ENCODE results near the gene RRBP1.
A peak's percentile ranks its signal among the peaks of the same experiment; 100 is the strongest.

The RRBP1 gene

DNA sequence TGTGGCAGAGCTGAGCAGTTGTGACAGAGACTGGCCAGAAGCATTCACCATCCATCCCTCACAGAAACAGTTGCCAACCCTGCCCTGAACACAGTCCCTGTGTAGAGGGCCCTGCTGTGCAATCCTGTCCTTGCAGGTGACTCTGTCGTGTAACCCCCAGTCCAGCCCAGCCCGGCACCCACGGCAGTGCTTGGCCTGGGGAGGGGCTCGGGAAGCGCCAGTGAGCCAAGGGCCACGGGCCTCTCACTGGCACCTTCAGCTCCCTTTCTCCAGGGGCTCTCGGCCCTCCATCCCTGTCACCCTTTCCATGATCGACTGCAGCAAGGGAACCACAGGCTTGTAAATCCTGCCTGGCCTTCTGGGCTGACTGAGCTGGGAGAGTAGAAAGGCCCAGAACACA, 53.0 kb downstream of the RRBP1 start:
- Histone ChIP-seq H3K36me3 (peaks cover 31 to 100% (median 91%) of the 10 kb centered on the region in 3 donors), H3K27ac (no peak overlapping the region), H3K9me3 (no peaks in the 10 kb centered on the region), H3K4me1 (peaks cover 0 to 4% (median 3%) of the 10 kb centered on the region in 4 donors), H3K4me3 (no peak overlapping the region), H3K27me3 (no peaks in the 10 kb centered on the region)
- DNase-seq = no peak
- TF ChIP-seq, protein P1, sequence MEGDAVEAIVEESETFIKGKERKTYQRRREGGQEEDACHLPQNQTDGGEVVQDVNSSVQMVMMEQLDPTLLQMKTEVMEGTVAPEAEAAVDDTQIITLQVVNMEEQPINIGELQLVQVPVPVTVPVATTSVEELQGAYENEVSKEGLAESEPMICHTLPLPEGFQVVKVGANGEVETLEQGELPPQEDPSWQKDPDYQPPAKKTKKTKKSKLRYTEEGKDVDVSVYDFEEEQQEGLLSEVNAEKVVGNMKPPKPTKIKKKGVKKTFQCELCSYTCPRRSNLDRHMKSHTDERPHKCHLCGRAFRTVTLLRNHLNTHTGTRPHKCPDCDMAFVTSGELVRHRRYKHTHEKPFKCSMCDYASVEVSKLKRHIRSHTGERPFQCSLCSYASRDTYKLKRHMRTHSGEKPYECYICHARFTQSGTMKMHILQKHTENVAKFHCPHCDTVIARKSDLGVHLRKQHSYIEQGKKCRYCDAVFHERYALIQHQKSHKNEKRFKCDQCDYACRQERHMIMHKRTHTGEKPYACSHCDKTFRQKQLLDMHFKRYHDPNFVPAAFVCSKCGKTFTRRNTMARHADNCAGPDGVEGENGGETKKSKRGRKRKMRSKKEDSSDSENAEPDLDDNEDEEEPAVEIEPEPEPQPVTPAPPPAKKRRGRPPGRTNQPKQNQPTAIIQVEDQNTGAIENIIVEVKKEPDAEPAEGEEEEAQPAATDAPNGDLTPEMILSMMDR (IDR thresholded peaks at IDR 0.05) = no peak
- intact Hi-C loops (cut with DNase I; ENCODE audit: low total_unique reads) = no loop called here

DNA sequence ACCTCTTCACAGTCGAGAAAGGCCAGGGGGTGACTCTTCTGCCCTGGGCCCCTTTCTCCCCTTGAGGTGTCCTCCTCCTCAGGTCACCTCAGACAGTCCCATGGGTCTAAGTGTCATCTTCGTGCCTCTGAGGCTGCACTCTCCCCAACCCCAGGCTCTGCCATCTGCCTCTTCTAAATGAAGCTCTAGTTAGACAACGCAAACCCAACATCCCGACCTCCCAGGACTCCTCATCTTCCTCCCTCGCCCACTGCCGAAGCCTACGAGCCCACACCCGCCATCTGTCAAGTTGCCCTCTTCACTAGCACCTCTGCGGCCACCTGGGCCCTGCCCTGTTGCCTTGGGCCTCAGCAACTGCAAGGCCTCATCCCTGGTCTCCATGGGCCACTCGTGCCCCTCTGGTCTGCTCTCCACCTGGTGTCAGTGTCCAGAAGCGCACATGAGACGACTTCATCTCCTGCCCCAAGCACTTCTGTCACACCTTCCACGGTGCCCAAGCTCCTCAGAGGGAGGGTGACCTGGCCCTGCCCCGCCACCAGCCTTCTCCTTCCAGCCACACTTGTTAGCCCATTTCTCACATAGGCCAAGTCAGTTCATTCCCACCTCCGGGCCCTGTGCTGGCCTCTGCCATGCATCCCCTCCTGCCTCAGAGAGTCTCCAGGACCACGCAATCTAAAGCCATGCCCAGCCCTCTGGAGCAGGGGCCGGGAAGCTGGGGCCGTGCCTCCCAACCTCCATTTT, 53.8 kb downstream of the RRBP1 start:
- peak in 1 of 2 donors; percentile 52 for DNase-seq
- TF ChIP-seq, protein P1 (IDR thresholded peaks at IDR 0.05) = no peak
- peaks cover 32 to 100% (median 91%) of the 10 kb centered on the region in 3 donors for H3K36me3 ChIP-seq
- no peak overlapping the region for H3K27ac ChIP-seq
- H3K4me1 ChIP-seq = no peaks in the 10 kb centered on the region
- intact Hi-C loops (cut with DNase I; ENCODE audit: low total_unique reads) = no loop called here
- H3K27me3 ChIP-seq = no peaks in the 10 kb centered on the region
- H3K9me3 ChIP-seq = no peaks in the 10 kb centered on the region
- H3K4me3 ChIP-seq = no peak overlapping the region

DNA sequence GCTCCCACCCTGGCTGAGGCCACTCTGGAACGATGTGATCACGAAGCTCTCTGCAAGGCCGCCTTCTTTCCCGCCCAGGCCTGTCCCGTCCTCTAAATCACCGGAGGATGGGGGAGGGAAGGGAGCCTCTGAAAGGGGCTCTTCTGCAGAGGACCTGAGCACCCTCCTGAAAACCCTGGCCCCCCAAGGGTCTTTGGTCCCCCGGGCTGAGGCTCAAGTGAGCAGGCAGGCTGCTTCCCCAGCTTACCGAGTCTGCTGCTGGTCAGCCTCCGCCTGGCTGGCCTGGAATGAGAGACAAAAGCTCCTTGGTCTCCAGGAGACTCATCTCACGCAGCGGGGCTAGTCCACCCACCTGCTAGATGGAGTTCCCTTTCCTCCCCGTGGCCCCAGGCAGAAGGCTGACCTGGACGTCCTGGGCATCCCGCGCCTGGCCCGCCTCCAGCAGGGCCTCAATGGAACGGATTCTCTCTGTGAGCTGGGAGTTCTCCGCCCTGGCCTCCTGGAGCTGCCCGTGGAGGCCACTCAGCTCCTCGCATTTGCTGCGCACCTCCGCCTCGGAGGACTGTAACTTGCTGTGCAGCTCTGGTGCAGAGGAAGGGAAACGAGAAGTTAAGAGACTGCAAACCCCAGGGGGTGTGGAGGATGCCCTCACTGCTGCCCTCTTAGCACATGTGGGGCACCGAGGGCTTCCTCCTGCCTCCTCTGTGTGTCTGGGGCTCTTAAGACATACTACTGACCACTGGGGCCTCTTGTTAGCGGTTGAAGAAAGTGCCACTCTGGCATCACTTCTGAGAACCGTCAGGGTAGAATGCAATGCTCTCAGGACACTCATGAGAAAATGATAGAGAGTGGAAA, 54.7 kb downstream of the RRBP1 start:
- H3K36me3 ChIP-seq = peaks cover 42 to 100% (median 91%) of the 10 kb centered on the region in 3 donors
- DNase-seq = peak in 1 of 2 donors; percentile 62
- TF ChIP-seq, protein P1 (IDR thresholded peaks at IDR 0.05) = no peak
- H3K27ac ChIP-seq = no peak overlapping the region
- no peaks in the 10 kb centered on the region for H3K27me3 ChIP-seq
- H3K4me1 ChIP-seq = no peaks in the 10 kb centered on the region
- intact Hi-C loops (cut with DNase I; ENCODE audit: low total_unique reads) = no loop called here
- H3K9me3 ChIP-seq = no peaks in the 10 kb centered on the region
- no peak overlapping the region for H3K4me3 ChIP-seq

DNA sequence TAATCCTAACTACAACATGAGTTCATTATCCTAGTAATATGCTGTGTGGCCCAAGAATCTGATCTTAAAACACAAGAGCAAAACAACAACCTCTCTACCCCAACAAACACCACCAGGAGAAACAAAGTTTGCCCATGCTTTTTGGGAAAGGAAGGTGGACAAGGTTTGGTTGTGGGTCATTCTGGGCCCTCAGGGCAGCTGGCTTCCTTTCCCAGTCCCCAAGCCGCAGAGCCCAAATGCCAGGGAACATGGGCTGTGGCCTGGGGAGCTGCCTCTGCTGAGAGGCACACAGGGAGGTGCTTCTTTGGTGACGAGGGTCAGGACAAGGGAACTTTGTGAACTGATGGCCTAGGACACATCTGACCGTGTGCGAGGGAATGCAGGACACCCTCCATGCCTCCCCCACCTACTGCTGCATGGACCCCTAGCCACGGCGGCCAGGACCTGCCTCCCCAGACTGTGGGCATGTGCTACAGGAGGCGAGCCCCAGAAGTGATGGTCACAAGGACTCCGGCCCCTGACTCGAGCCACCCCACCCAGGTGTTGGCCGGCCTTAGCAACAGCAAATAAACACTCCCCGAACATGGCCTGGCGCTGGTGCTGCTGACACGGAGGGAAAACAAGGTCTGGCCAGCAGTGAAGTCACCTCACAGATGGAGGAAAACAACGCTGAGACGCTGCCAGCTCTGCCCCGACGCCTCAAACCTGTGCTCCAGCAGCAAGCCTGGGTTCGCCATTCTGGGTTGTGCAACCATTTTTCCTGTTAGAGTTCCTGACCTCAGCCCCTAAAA, 55.6 kb downstream of the RRBP1 start:
- Histone ChIP-seq H3K27ac (no peak overlapping the region), H3K4me3 (no peak overlapping the region)

More for the DNA sequence above, 55.6 kb downstream of the RRBP1 start:
- H3K36me3 ChIP-seq = peaks cover 43 to 100% (median 91%) of the 10 kb centered on the region in 3 donors
- TF ChIP-seq, protein P1 (IDR thresholded peaks at IDR 0.05) = no peak
- H3K4me1 ChIP-seq = no peaks in the 10 kb centered on the region
- no peaks in the 10 kb centered on the region for H3K9me3 ChIP-seq
- intact Hi-C loops (cut with DNase I; ENCODE audit: low total_unique reads) = no loop called here
- DNase-seq = peak in 1 of 2 donors; percentile 63
- H3K27me3 ChIP-seq = no peaks in the 10 kb centered on the region

All from tibial artery (tissue), 4 donors.